GM18507 (cell line): ENCODE results near the gene LMO1.
A peak's percentile ranks its signal among the peaks of the same experiment; 100 is the strongest.

Experiments used
- DNase-seq: peaks from one replicate; pipeline ENCODE4 v3.0.0; 2011; ENCODE audit warnings: low read depth; ENCODE audit not compliant: insufficient read length; ENCODE audit errors: extremely low spot score
- FAIRE-seq: peaks from 2 replicates; lab custom pipeline; 2011; peaks lifted over from hg19 to GRCh38; lab: Jason Lieb, UNC

LMO1 gene

DNA sequence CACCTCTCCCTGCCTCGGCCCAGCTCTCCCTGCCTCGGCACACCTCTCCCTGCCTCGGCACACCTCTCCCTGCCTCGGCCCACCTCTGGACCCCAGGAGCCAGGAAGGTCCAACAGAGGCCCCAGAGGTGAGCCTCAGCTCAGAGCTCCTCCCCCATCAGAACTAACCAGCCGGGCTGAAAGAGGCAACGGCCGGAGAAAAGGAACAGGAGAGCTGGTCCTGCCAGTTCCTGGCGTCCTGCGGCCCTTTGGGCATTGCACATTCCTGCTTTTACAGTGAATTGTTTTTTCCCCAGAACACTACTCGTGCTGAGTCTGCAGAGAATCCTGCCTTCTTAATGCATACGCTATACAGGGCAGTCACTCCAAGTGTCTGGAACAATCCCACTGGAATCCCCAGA is 45.8 kb downstream of the LMO1 start:
- FAIRE-seq = no peak
- no peak for DNase-seq

DNA sequence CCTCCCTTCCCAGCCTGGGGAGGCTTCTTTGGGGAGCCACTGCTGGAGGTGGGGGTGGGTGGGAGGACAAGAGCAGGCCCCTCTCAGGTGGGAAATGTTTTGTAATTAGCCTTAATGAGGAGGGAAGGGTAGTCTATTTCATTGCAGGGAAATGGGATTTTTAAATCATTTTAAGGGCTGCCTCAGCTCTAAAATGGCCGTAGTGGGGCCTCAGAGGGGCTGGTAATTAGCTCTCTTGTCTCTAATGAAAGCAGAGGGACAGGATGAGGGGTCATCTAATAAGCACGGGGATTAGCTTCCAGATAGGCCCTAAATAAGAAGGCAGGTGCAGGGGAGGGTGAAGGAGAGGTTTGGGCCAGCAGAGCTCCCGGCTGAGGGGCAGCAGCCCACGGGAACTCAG is 46.5 kb downstream of the LMO1 start:
- no peak for FAIRE-seq
- DNase-seq = no peak

DNA sequence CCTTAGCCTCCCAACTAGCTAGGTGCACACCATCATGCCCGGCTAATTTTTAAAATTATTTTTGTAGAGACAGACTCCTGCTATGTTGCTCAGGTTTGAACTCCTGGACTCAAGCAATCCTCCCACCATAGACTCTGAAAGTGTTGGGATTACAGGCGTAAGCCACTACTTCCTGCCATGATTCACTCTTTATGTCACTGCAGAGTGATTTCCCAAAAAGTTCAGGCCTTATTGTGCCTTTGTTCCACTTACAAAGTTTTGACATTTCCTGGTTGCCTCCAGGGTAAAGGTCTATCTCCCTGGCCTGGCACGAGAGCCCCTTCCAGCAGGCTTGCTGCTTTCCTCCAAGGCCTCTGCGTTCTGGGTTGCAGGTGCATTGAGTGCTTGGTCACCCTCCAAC is 50.3 kb downstream of the LMO1 start:
- no peak for FAIRE-seq
- no peak for DNase-seq

DNA sequence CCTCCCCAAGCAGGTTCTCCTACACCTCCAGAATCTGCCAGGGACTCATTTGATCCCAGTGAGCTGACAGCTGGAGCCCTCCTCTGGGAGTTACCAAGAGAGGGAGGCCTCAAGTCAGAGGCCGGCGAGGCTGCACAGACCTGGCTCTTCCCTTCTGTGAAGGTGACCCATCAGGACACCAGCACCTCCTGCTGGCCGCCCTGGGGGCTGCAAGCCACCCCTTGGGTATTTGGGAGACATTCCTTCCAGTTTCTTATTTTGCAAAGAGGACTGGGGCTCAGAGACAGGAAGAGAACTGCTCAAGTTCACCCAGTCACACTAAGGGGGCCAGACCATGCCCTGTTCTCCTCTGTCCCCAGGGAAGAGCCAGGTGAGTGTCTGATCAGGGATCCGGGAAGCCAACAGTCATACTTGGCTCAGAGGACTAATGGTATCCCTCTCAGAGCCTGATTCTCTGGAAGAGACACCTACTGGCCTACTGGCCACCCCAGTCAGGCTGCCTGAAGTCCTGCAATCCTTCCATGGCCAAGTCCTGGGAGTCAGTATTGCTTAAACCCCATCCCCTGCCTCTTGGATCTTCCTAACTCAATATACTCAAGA is 54.4 kb downstream of the LMO1 start:
- FAIRE-seq = no peak

DNA sequence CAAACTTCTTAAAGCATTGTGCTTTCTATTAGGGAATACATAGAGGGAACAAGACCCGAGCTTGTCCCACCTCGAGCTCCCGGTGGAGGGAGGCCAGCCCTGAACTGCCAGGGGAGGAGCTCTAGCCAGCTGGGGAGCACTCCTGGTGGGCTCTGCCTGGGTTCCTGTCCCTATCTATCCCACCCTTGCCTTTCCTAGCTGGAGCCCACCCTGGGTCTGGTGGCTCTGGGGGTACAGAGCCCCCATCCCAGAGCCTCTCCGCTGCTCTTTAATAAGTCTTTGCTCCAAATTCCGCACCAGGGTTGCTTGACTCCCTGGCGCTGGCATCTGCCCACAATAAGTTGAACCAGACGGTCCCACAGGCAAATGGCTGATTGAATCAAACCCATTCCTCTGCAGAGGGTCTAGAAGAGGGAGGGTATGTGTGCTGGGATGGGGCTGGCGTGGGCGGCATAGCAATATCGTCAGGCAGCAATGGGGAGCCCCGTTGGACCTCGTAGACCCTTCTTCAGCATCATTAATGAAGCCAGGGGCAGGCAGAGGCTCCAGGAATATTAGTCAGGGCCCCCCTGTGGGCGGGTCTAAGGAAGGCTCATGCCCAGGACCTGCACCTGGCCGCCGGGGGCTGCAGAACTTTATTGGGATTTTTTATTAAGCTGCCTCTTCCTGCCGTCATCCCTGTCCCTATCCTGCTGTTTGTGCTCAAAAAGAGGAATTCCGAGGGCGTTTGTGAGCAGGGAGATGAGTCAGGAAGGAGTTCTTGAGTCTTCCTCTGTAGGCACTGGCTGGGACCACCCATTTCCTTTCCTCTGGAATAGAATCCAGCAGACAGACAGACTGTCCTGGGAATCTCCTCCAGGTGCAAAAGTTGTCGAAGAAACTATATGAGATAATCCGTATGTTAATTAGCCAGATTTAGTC is 56.3 kb downstream of the LMO1 start:
- FAIRE-seq (no peak), DNase-seq (no peak)

More for the DNA sequence above, 54.4 kb downstream of the LMO1 start:
- DNase-seq = no peak

DNA sequence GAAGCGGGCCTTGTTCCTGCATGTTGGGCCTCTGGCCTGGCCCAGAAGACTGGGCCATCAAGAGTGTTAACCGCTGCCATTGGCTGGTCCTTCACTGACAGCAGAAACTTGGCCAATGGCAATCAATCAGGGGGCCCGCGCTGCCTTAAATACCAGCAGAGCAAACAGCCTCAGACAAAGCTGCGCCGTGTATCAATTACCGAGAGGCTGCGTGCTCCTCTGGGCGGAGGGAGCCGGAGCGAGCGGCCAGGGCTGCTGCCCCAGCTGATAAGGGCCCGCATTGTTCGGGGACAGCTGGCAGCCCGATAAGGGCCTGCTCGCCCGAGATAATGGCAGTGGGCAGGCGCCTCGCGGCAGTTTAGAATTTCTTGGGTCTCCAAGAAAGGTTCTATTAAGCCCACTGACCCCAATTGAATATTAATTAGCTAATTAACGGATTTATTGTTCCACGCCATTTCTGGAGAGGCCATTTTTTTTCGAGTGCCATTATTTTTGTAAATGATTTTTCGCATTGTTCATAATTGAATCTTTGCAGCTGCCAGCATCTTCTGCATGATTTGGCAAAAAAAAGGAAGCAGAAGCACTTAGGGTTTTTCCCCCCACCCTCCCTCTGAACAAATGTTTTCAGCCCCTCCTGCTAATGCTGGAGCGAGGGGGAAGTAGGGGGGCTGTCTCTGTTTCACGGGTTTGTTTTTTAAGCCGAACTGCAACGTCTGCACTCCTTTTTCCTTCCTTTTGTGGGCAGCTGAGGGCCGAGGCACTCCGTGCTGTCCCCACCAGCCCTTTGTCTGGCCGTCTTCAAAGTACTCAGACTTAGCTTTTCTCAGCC is 57.2 kb downstream of the LMO1 start:
- DNase-seq (no peak), FAIRE-seq (no peak)

DNA sequence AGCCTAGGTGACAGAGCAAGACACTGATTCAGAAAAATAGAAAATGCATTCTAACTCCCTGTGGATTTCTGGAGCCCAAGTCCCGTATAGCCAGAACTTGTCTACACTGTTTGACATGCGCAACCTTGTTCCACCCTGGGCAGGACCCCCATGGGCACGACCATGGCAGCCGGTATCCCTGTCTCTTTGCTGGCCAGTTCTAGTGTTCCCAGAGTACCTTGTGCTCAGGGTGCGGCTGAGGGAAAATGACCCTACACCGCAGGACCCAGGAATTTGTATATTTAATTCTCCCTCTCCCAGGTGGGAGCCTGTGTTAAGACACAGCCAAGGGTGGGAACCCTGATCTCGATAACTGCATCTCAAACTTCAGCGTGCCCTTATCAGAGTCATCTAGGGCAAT is 58.1 kb downstream of the LMO1 start:
- DNase-seq (no peak), FAIRE-seq (no peak)

DNA sequence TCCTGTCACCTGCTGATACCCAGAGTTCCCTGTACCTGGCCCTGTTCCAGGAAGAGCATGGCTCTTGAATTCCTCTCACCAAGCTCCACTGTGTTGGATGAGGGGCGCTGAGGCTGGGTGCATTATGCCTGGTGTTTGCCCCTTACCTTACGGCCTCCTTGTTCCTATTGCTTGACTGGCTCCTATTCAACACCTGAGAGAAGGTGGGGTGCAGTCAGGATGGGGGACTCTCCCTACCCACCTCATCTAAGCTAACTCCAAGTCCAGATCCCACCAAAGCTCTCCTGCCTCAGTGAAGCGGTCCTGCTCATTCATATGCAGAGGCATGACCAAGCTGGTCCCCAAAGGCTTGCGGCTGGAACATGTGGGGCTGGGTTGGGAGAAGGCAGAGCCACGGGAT is 59.1 kb downstream of the LMO1 start:
- DNase-seq = no peak

DNA sequence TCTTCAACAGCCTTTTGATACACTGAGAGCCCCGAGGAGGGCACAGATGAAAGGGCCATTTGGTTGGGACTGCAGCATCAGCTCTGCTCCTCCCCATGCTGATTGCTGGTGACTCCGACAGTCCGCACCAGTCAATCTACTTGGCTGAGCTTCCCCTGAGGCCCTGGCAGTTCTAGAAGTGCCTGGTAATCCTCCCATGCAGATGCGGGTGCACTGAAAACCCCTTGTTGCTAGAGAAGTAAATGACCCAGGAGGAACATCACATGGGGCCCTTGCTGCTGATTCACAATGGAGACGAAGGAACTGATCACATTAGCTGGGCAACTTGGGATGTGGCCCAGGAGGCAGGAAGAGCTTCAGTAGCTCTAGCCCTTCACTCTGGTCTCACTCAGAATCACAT is 59.7 kb downstream of the LMO1 start:
- FAIRE-seq (no peak), DNase-seq (no peak)

More for the DNA sequence above, 59.1 kb downstream of the LMO1 start:
- no peak for FAIRE-seq

DNA sequence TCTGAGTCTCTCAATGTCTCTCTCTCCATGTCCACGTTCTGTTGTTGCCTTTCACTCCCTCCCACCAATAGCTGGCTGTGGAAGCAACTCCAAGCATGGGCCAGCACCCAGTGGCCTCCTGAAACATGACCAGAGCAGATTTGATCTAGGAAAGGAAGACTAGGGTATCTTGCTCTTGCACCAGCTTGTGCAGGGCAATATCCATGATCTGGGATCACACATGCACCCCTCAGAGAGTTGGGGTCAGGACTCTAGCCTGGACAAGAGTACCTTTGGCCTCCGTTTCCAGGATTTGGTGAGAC is 60.3 kb downstream of the LMO1 start:
- DNase-seq = no peak
- FAIRE-seq = no peak

DNA sequence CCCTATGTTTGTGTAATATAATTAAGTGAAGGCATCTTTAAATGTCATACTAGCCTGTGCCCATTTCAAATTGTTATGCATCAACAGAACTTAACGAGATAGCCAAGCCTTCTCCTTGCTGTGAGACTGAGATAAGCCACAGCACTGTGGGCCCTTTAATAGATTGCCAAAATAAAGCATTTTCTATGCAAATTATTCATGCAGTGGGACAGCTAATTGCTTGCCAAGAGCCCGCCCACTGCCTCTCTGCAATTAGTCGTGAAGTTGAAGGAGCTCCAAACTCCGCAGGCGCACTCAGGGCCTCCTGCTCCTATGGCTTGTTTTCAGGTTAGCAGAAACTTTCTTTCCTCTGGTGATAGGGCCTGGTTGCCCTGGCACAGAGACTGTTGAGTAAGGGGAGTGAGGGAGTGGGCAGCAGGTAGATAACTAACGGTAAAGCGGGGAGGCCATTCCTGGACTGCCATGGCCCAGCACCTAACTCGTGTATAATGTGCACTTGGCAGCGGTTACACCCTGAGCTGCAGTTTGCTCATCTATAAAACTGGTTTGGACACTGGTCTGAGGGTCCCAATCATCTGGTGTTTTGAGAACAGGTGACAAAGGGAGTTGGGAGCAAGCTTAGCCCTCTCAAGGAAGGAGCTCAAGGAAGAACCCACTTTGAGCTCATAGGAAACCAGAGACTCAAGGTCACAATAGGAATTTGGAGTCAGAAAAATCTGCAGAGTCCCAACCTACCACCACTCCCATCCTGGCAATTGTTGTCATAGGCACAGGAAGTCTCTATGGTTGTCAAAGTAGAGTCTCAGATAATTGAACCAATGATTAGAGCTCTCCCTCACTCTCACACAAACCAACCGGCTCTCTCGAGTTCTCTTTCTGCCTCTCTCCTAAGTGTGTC is 60.9 kb downstream of the LMO1 start:
- no peak for FAIRE-seq

DNA sequence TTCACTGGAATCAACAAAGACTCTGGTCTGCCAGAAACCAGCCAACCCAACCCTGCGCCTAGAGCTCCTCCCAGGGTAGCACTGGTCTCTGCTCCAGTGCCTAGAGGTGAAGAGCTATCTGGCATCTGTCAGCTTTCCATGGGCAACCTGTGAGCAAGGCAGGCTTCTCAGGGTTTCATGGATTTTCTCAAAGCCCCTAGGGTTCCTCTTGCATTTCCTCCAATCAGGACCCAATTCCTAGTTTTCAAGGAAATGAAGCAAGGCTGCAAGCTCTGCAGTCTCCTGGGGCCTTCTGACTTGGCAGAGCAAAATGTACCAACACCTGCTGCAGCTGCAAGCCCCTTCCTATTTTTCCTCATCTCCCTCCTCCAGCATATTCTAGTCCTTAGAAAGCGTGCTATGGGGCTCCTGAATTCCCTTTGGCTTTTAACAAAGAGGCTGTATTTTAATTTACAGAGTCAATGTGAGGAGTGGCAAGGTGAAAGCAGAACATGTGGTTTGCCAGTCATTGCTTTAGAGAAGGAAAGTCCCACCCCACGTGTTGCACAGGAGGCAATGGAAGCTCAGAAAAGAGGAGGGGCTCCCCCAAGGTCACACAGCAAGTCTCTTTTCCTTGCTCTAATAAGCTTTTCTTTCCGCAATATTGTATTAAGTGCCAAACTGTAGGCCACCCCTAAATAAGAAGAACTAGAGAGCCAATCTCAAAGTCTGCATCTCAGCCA is 61.9 kb downstream of the LMO1 start:
- FAIRE-seq (peak; percentile 50), DNase-seq (no peak)

More for the DNA sequence above, 60.9 kb downstream of the LMO1 start:
- DNase-seq = no peak

DNA sequence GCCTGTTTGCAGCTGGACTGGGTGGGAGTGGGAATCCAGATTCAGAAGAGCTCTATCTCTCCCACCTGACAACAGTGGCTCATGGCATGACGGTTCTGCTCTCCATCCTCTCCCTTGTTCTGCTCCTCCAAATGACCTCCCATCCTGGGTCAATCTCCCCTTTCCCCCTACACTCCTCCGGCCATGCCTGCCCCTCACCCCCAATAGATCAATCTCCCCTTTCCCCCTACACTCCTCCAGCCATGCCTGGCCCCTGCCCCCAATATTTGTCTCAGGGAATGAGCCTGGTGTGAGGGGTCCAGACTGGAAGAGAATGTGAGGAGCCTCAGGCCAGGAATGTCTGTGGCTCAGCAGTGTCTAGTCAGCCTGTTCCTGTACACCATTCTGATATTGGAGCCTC is 64.0 kb downstream of the LMO1 start:
- DNase-seq (no peak), FAIRE-seq (no peak)

DNA sequence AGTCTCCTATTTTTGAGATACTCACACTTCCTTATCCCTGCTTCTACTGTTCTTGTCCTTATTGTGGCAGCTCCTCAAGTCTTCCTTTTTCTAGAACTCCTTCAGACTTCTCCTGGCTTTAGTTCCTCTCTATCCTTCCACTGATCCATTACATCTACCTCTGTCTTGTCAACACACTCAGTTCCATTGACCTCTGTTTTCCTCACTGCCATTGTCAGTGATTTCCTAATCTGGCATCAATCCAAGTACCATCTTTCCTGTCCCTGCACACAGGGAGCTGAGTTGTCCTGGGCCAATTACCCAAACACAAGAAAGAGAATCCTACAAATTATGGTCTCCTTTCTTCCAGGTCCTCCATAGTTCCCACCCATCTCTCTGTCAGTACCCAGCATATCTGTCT is 66.9 kb downstream of the LMO1 start:
- no peak for FAIRE-seq

DNA sequence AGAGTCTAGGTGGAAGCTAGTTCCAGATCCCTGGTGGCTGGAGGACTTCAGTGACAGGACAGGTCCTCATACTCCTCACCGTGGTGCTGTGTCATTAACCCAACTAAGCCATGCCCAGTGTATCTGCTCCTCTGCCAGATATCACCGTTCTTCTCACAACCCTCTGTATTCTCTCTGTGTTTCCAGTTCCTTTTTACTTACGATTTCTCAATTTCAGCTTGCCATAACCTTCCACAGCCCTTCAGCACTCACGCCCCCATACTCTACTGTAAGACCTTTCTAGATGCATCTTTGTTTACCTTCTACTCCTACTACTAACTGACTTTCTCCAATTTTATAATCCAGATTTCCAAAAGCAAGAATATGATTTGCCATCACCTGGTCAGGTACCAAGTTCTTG is 68.7 kb downstream of the LMO1 start:
- no peak for FAIRE-seq

More for the DNA sequence above, 66.9 kb downstream of the LMO1 start:
- DNase-seq = no peak

DNA sequence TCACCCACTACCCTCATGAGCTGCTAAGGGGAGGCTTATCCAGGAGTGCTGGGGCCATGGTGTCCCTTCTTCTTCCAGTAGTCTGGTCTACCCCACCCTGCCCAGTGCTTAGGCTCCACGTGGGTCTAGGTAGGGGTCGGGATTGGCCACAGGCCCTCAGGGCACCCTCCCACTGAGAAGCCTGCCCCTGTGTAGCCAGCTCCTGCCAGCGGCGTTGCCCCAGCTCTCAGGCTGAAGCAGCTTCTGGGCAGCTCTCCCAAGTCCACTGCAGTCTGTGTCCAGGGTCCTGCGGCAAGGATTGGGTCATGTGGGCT is 70.8 kb downstream of the LMO1 start:
- FAIRE-seq (no peak), DNase-seq (no peak)

More for the DNA sequence above, 68.7 kb downstream of the LMO1 start:
- no peak for DNase-seq

DNA sequence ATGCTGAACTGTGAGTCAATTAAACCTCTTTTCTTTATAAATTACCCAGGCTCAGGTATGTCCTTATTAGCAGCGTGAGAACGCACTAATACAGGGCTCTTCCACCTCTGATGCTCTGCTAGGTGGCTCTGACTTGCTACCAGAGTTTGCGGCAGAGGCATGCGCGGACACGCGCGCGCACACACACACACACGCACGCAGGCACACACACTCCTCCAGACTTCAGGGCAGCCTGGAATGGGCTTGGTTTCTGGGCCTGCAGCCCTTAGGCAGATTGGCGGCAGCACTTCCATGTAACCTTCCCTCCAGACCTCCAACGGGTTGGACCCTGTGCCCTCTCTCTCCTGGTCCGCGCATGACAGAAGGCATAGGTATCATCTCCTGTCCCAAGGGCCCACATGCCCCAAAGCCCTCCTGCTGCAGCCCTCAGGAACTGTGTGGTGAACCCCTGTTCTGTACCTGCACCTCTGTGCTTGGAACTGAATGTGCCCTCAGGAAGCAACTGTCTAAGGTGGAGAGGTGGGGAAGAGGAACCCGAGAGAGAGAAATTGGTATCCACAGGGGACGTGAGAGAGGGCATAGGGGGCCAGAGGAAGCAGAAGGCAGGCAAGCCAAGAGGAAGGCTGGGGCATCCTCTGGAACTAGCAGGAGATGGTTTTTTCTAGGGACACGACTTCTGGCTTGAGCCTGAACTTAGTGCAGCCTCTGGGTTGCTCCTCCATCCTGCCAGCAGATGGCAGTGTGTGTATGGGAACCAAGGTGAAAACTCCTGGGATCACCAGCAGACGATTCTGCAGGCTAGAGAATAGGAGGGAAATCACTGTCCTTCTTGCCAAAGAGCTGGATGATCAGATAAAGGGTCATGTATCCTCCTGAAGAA is 71.4 kb downstream of the LMO1 start:
- peak; percentile 28 for DNase-seq
- FAIRE-seq = peak; percentile 88

DNA sequence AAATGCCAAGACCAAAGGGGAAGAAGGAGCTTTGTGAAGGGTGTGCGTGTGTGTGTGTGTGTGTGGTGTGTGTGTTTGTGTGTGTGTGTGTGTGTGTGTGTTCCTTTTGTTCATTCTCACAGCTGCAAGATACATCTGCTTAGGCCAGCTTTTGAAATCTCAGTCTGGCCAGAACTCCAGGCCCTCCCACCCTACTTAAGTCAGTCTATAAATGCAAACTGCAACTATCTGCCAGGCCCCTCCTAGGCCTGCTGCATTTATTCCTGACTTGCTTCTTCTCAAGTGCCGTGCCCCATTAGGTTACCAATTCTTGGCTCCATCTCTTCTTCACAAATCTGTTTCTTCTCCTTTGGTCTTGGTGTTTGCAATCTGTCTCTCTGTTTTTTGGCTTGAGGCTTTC is 73.2 kb downstream of the LMO1 start:
- FAIRE-seq (no peak), DNase-seq (no peak)
